ENCODE data around the gene C9. TPM values are rescaled to one million over a fixed set of nuclear protein-coding genes. Genes with fewer than 3 reads are reported as not detected.
A peak's percentile ranks its signal among the peaks of the same experiment; 100 is the strongest.
"Not testable (repeated sequence)": the region's sequence is repeated elsewhere in the genome, so short reads cannot be mapped to it uniquely, and the experiment has no call there.

C9 gene
- total RNA-seq, 8 experiments from 2014 or later, result not detected

GRCh38 chr5:39342460-39342859 lies 21.8 kb downstream of the C9 start:
- Histone ChIP-seq H3K4me1 (replicated peaks in 1 of 2) (no peaks in the 10 kb centered on the region), H3K4me3 (no peak overlapping the region), H3K27ac (no peak overlapping the region)
- no peak for ATAC-seq (replicated peaks in 6 of 8)
- 80 to 100% (median 100%) methylated on average over 1 of the region's 1 CpG; no CpG with 5 or more reads in 4 of the 10 experiments for WGBS, 10 experiments
- in situ Hi-C loops (cut with MboI; ENCODE audit: low pct_unique_long_range_greater_than_20kb in 2 of 9, low sequenced_read_pairs in 9 of 9, unreplicated experiment in 9 of 9), result no loop called here

DNA sequence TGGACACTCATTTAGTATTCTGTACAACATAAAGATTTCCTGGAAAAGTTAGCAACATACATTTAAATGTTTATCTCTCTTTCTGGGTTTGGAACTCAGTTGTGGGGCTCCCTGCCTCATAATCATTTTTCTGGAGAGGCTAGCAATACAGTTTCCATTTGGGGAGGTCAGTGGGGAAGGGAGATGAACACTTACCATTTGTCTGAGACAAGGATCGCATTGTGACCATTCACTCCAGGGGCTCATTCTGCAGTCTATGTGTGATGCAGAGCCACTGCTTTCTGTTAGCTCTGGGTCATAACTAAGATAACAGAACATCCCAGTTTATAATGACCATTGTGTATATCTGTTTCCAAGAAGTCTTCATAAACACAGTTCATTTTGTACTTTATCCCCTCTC lies 22.4 kb downstream of the C9 start:
- 14 to 100% (median 100%) methylated on average over 1 of the region's 1 CpG; no CpG with 5 or more reads in 2 of the 10 experiments for WGBS, 10 experiments
- Histone ChIP-seq H3K4me1 (replicated peaks in 1 of 2) (no peaks in the 10 kb centered on the region), H3K4me3 (no peak overlapping the region), H3K27ac (no peak overlapping the region)
- in situ Hi-C loops (cut with MboI; ENCODE audit: low pct_unique_long_range_greater_than_20kb in 2 of 9, low sequenced_read_pairs in 9 of 9, unreplicated experiment in 9 of 9), result no loop called here
- ATAC-seq (replicated peaks in 6 of 8), result no peak

DNA sequence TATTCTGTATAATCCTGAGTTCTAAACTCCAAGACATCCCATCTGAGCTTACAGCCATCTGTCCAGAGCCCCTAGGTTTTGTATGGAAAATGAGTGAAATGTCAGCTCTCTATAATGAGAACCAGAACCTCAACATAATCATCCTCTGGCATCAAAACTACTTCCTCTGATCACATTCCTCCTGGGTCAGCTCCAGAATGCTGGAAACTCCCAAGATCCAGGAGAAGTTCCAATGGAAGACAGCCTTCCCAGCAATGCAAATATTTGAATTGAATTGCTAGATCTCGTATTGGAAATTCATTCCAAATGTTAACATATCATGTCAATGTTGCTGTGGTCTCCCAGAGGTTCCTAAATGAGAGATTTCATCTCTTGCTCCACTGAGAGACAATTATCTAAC lies 23.8 kb downstream of the C9 start:
- WGBS, 10 experiments, result 0 to 83% (median 25%) methylated on average over 1 of the region's 1 CpG; no CpG with 5 or more reads in 4 of the 10 experiments
- Histone ChIP-seq H3K4me3 (no peak overlapping the region), H3K27ac (no peak overlapping the region), H3K4me1 (replicated peaks in 1 of 2) (no peaks in the 10 kb centered on the region)
- ATAC-seq (replicated peaks in 6 of 8), result peak in 2 of 8 experiments; percentile 28 to 36
- in situ Hi-C loops (cut with MboI; ENCODE audit: low pct_unique_long_range_greater_than_20kb in 2 of 9, low sequenced_read_pairs in 9 of 9, unreplicated experiment in 9 of 9), result no loop called here

- Histone ChIP-seq H3K4me3 (no peak overlapping the region), H3K4me1 (replicated peaks in 1 of 2) (no peaks in the 10 kb centered on the region), H3K27ac (no peak overlapping the region)
- ATAC-seq (replicated peaks in 6 of 8), result no peak
- in situ Hi-C loops (cut with MboI; ENCODE audit: low pct_unique_long_range_greater_than_20kb in 2 of 9, low sequenced_read_pairs in 9 of 9, unreplicated experiment in 9 of 9), result no loop called here
- 0 to 71% methylated on average over 1 of the region's 1 CpG; no CpG with 5 or more reads in 8 of the 10 experiments for WGBS, 10 experiments
These were observed 26.9 kb downstream of the C9 start for GRCh38 chr5:39337252-39337915.

DNA sequence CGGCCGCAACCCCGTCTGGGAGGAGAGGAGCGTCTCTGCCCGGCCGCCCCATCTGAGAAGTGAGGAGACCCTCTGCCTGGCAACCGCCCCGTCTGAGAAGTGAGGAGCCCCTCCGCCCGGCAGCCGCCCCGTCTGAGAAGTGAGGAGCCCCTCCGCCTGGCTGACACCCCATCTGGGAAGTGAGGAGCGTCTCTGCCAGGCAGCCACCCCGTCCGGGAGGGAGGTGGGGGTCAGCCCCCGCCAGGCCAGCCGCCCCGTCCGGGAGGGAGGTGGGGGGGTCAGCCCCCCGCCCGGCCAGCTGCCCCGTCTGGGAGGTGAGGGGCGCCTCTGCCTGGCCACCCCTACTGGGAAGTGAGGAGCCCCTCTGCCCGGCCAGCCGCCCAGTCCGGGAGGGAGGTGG lies 30.0 kb downstream of the C9 start:
- H3K27ac ChIP-seq; ATAC-seq (replicated peaks in 6 of 8); H3K4me3 ChIP-seq; in situ Hi-C loops (cut with MboI; ENCODE audit: low pct_unique_long_range_greater_than_20kb in 2 of 9, low sequenced_read_pairs in 9 of 9, unreplicated experiment in 9 of 9); H3K4me1 ChIP-seq (replicated peaks in 1 of 2): not testable (repeated sequence)
- no CpG with 5 or more reads among the region's 27 CpGs for WGBS, 10 experiments

GRCh38 chr5:39333104-39333503 lies 31.2 kb downstream of the C9 start:
- 75 to 100% (median 100%) methylated on average over 1 of the region's 1 CpG; no CpG with 5 or more reads in 1 of the 10 experiments for WGBS, 10 experiments
- Histone ChIP-seq H3K4me1 (replicated peaks in 1 of 2) (no peaks in the 10 kb centered on the region), H3K4me3 (no peak overlapping the region), H3K27ac (no peak overlapping the region)
- in situ Hi-C loops (cut with MboI; ENCODE audit: low pct_unique_long_range_greater_than_20kb in 2 of 9, low sequenced_read_pairs in 9 of 9, unreplicated experiment in 9 of 9), result no loop called here
- ATAC-seq (replicated peaks in 6 of 8), result no peak

DNA sequence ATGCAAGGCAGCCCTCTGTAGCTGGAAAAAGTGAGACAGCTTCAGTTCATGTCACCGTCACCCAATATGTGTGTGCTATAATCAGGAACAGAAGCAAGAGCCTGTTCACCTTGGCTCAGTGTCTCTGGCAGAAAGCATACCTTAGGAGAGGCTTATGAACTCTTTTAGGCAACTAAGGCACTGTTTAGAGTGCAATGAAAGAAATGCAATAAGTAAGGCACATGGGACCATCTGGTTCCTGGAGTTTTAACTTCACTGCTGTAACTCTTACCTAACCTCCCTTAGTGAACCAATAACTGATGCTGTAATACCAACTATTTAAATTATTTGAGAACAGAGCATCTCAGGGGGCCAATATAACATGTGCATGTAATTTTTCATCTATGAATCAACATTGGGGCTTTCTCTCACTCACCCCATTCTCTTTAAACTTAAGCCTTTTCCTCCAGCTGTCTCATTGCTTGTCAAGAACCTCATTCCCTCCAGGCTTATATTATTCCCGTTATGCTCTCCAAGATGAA lies 32.4 kb downstream of the C9 start:
- Histone ChIP-seq H3K4me1 (replicated peaks in 1 of 2) (no peaks in the 10 kb centered on the region), H3K4me3 (no peak overlapping the region), H3K27ac (no peak overlapping the region)
- in situ Hi-C loops (cut with MboI; ENCODE audit: low pct_unique_long_range_greater_than_20kb in 2 of 9, low sequenced_read_pairs in 9 of 9, unreplicated experiment in 9 of 9), result no loop called here
- WGBS, 10 experiments, result 0 to 100% (median 85%) methylated on average over 1 to 2 of the region's 2 CpGs
- ATAC-seq (replicated peaks in 6 of 8), result no peak

DNA sequence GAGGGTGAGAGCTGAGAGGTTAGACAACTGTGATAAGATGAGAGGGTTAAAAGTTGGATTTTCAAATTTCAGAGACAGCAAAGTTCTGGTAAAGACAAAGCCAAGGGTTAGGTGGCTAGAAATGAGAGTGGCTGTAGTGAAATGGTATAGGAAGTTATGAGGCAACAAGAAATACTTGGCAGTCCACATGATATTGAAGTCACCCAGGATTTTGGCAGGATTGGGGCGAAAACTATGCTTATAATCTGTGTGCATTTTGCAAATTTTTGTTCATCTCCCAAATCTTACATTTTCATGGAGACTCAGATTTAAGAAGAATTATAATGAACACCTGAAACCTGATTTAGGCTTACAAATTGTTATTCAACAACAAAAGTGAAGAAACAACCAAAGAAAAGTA lies 35.6 kb downstream of the C9 start:
- Histone ChIP-seq H3K4me3 (no peak overlapping the region), H3K4me1 (replicated peaks in 1 of 2) (no peaks in the 10 kb centered on the region), H3K27ac (no peak overlapping the region)
- no peak for ATAC-seq (replicated peaks in 6 of 8)
- WGBS, 10 experiments, result 13 to 100% (median 78%) methylated on average over 1 of the region's 1 CpG
- in situ Hi-C loops (cut with MboI; ENCODE audit: low pct_unique_long_range_greater_than_20kb in 2 of 9, low sequenced_read_pairs in 9 of 9, unreplicated experiment in 9 of 9), result no loop called here

DNA sequence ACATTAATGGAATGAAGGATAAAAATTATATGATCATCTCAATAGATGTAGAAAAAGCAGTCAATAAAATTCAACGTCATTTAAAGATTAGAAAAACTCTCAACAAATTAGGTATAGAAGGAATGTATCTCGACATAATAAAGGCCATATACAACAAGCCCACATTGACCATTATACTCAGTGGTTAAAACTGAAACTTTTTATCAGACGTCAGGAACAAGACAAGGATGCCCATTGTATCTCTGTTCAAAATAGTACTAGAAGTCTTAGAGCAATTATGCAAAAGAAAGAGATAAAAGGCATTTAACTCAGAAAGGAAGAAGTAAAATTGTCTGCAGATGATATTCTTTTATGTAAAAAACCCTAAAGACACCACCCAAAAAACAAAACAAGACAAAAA lies 40.8 kb downstream of the C9 start:
- Histone ChIP-seq H3K27ac (no peak overlapping the region), H3K4me1 (replicated peaks in 1 of 2) (no peaks in the 10 kb centered on the region), H3K4me3 (no peak overlapping the region)
- 9 to 81% (median 65%) methylated on average over 3 of the region's 3 CpGs; no CpG with 5 or more reads in 1 of the 10 experiments for WGBS, 10 experiments
- ATAC-seq (replicated peaks in 6 of 8), result no peak
- in situ Hi-C loops (cut with MboI; ENCODE audit: low pct_unique_long_range_greater_than_20kb in 2 of 9, low sequenced_read_pairs in 9 of 9, unreplicated experiment in 9 of 9), result no loop called here

DNA sequence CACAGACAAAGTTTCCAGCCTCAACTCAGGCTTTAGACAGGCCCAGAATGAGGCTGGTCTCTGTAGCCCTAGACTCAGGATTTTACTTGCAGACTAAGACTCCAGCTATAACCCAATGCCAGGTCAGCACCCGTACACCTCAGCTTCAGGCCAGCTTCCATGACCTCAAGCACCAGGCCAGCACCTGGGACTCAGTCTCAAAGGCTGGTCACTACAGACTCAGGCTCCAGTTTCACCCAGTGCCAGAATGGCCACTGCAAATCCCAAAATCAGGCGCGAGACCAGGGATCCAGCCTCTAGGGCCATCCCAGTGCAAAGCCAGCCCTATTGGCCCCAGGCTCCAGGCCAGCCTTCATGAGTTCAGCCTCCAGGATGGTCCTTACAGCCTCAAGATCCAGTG lies 44.9 kb downstream of the C9 start:
- Histone ChIP-seq H3K4me1 (replicated peaks in 1 of 2) (no peaks in the 10 kb centered on the region), H3K4me3 (no peak overlapping the region), H3K27ac (no peak overlapping the region)
- no peak for ATAC-seq (replicated peaks in 6 of 8)
- in situ Hi-C loops (cut with MboI; ENCODE audit: low pct_unique_long_range_greater_than_20kb in 2 of 9, low sequenced_read_pairs in 9 of 9, unreplicated experiment in 9 of 9), result no loop called here
- 17% methylated on average over 1 of the region's 3 CpGs; no CpG with 5 or more reads in 9 of the 10 experiments for WGBS, 10 experiments

- ATAC-seq (replicated peaks in 6 of 8); H3K27ac ChIP-seq; H3K4me1 ChIP-seq (replicated peaks in 1 of 2); in situ Hi-C loops (cut with MboI; ENCODE audit: low pct_unique_long_range_greater_than_20kb in 2 of 9, low sequenced_read_pairs in 9 of 9, unreplicated experiment in 9 of 9); H3K4me3 ChIP-seq: not testable (repeated sequence)
- 33 to 86% (median 53%) methylated on average over 1 to 3 of the region's 3 CpGs; no CpG with 5 or more reads in 4 of the 10 experiments for WGBS, 10 experiments
These were observed 47.8 kb downstream of the C9 start for GRCh38 chr5:39316464-39316863.

GRCh38 chr5:39315995-39316394 lies 48.3 kb downstream of the C9 start:
- no peak overlapping the region for H3K27ac ChIP-seq
- in situ Hi-C loops (cut with MboI; ENCODE audit: low pct_unique_long_range_greater_than_20kb in 2 of 9, low sequenced_read_pairs in 9 of 9, unreplicated experiment in 9 of 9), result no loop called here
- no peak for ATAC-seq (replicated peaks in 6 of 8)
- H3K4me1 ChIP-seq (replicated peaks in 1 of 2), result no peaks in the 10 kb centered on the region
- no peak overlapping the region for H3K4me3 ChIP-seq
- 45 to 93% (median 68%) methylated on average over 3 to 4 of the region's 4 CpGs for WGBS, 10 experiments

GRCh38 chr5:39314591-39314990 lies 49.7 kb downstream of the C9 start:
- 25 to 100% (median 92%) methylated on average over 1 of the region's 1 CpG; no CpG with 5 or more reads in 1 of the 10 experiments for WGBS, 10 experiments
- in situ Hi-C loops (cut with MboI; ENCODE audit: low pct_unique_long_range_greater_than_20kb in 2 of 9, low sequenced_read_pairs in 9 of 9, unreplicated experiment in 9 of 9), result no loop called here
- Histone ChIP-seq H3K4me3 (no peak overlapping the region), H3K4me1 (replicated peaks in 1 of 2) (no peaks in the 10 kb centered on the region), H3K27ac (no peak overlapping the region)
- no peak for ATAC-seq (replicated peaks in 6 of 8)

DNA sequence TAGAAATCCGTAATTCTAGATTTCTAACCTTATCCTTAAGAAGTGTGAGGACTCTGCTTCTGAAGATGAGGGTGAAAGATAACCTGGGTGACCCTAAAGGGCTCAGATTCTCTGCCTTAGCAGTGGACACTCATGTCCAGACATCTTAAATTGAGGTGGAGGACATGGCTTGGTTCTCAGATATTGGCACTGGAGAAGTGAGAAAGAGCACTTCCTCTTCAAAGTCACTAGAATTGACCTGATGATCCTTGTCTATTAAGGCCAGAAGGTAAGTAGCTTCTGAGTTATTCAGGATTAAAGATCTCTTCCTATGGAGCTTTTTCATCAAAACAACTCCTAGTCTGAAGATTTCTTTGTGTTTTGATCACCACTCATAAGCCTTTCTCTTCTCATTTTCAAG lies 54.8 kb downstream of the C9 start:
- in situ Hi-C loops (cut with MboI; ENCODE audit: low pct_unique_long_range_greater_than_20kb in 2 of 9, low sequenced_read_pairs in 9 of 9, unreplicated experiment in 9 of 9), result no loop called here
- ATAC-seq (replicated peaks in 6 of 8), result no peak
- 78 to 100% (median 100%) methylated on average over 1 of the region's 1 CpG; no CpG with 5 or more reads in 5 of the 10 experiments for WGBS, 10 experiments
- Histone ChIP-seq H3K4me3 (no peak overlapping the region), H3K4me1 (replicated peaks in 1 of 2) (no peaks in the 10 kb centered on the region), H3K27ac (no peak overlapping the region)

Data from motor neuron (in vitro differentiated cells).